HepG2 (cell line): ENCODE data around the gene EHD1. TPM values are rescaled to one million over a fixed set of nuclear protein-coding genes. Genes with fewer than 3 reads are reported as not detected.

Experiments used
- ELF3 ChIP-seq: IDR thresholded peaks from 2 replicates; pipeline ENCODE4 v1.6.1; 2016; ENCODE audit warnings: missing genetic modification reagents, missing compliant biosample characterization
- HMGXB4 ChIP-seq, 2 experiments: sonication (generic) in 1 of 2; formaldehyde crosslinking in 1 of 2; IDR thresholded peaks; 2 replicates each; pipeline versions ENCODE4 v1.4.0 to v1.6.1; 2018 to 2020; ENCODE audit warnings: missing genetic modification reagents in 2 of 2, borderline replicate concordance in 1 of 2, low read depth in 1 of 2, mild to moderate bottlenecking in 1 of 2, missing biosample characterization in 1 of 2
- PAF1 ChIP-seq: IDR thresholded peaks from 2 replicates; pipeline ENCODE4 v1.6.1; 2016; ENCODE audit warnings: missing genetic modification reagents, missing compliant biosample characterization
- TFDP2 ChIP-seq: sonication (generic); formaldehyde crosslinking; IDR thresholded peaks from 2 replicates; pipeline ENCODE4 v1.4.0; 2020; ENCODE audit warnings: missing genetic modification reagents
- ZFP37 ChIP-seq: sonication (generic); formaldehyde crosslinking; IDR thresholded peaks from 2 replicates; pipeline ENCODE4 v1.4.0; 2020; ENCODE audit warnings: missing genetic modification reagents, borderline replicate concordance
- ZNF225 ChIP-seq: sonication (generic); formaldehyde crosslinking; IDR thresholded peaks from 2 replicates; pipeline ENCODE4 v1.4.0; 2020; ENCODE audit warnings: mild to moderate bottlenecking, missing genetic modification reagents
- ZNF407 ChIP-seq: sonication (generic); formaldehyde crosslinking; IDR thresholded peaks from one replicate; pipeline ENCODE4 v1.5.1; 2020; ENCODE audit warnings: mild to moderate bottlenecking, missing genetic modification reagents; ENCODE audit errors: not compliant biosample characterization
- ZNF558 ChIP-seq: sonication (generic); formaldehyde crosslinking; IDR thresholded peaks from 2 replicates; pipeline ENCODE4 v1.9.0; 2022; ENCODE audit warnings: mild to moderate bottlenecking, missing genetic modification reagents, borderline replicate concordance
- ZNF616 ChIP-seq: sonication (generic); formaldehyde crosslinking; IDR thresholded peaks from 2 replicates; pipeline ENCODE4 v1.5.0; 2020; ENCODE audit warnings: low read depth, mild to moderate bottlenecking, missing genetic modification reagents
- ZNF639 ChIP-seq: conservative IDR thresholded peaks from 2 replicates; pipeline ENCODE4 v1.6.1; 2018; ENCODE audit warnings: missing genetic modification reagents
- polyA plus RNA-seq, 8 experiments: library from polyadenylated mRNA; depleted of rRNA in 3 of 8; stranded (reverse) in 7 of 8; unstranded in 1 of 8; fragments of >200 nt; fragmentation: Illumina TruSeq in 4 of 8; extraction: Trizol in 4 of 8; gene quantifications; 2 replicates each; pipeline versions ENCODE4 v1.2.1 to v1.2.3, GENCODE V29; 2011 to 2016; ENCODE audit warnings: low read depth in 4 of 8, missing spikeins in 1 of 8, mixed read lengths in 1 of 8; ENCODE audit not compliant: insufficient read depth in 1 of 8
- total RNA-seq, 5 experiments: library from RNA; depleted of rRNA; stranded (reverse); fragments of >200 nt; fragmentation: Illumina TruSeq; extraction: Trizol; gene quantifications; 2 replicates each; pipeline ENCODE4 v1.2.3, GENCODE V29; 2016; ENCODE audit warnings: low read depth in 1 of 5

EHD1 gene
- total and polyA plus RNA-seq, 2 of the 13 experiments (the other 11 are each of a cell fraction or from before 2014, with no cell fraction given) = 23.6 to 26.6 TPM

- TF ChIP-seq TFDP2 (CRISPR knock-in tag) (peak; percentile 43; the same call in 1 of the 2 replicates), ZNF639 (CRISPR knock-in tag) (no peak), ZNF558 (CRISPR knock-in tag) (no peak), ZNF407 (no peak), ZFP37 (CRISPR knock-in tag) (peak; percentile 84; the same call in 1 of the 2 replicates), ELF3 (CRISPR knock-in tag) (peak; percentile 62), HMGXB4 (CRISPR knock-in tag; IDR thresholded peaks at IDR 0.05; ENCODE audit: borderline replicate concordance in 1 of 2, low read depth in 1 of 2) (peak; percentile 94), ZNF225 (0 out of 2 replicates have a peak, but pooled peaks have one; percentile 22), PAF1 (CRISPR knock-in tag) (peak; percentile 59; the same call in 1 of the 2 replicates), ZNF616 (CRISPR knock-in tag) (no peak)
Observed at GRCh38 chr11:64894070-64894811, 15.8 kb upstream of the EHD1 start (continued).
